Islet precursor cell (in vitro differentiated cells): ENCODE data around the gene HOXD10.
A peak's percentile ranks its signal among the peaks of the same experiment; 100 is the strongest.

Experiments
- DNase-seq: peaks from one replicate; pipeline ENCODE4 v3.0.0-alpha.2; 2018

Gene HOXD10

GRCh38 chr2:176115883-176116813, at the start of gene HOXD10:
TSS of gene HOXD10 (plus strand) at chr2:176116778. CDS start at chr2:176116834, 56 bp downstream.
- peak; percentile 88 for DNase-seq

- DNase-seq = peak; percentile 59
These were observed 48.8 kb upstream of the HOXD10 start for GRCh38 chr2:176067589-176068418.

- peak; percentile 52 for DNase-seq
These were observed 48.2 kb upstream of the HOXD10 start for GRCh38 chr2:176068419-176068832.

- DNase-seq = no peak
These were observed 45.0 kb upstream of the HOXD10 start for GRCh38 chr2:176071330-176072291.

DNA sequence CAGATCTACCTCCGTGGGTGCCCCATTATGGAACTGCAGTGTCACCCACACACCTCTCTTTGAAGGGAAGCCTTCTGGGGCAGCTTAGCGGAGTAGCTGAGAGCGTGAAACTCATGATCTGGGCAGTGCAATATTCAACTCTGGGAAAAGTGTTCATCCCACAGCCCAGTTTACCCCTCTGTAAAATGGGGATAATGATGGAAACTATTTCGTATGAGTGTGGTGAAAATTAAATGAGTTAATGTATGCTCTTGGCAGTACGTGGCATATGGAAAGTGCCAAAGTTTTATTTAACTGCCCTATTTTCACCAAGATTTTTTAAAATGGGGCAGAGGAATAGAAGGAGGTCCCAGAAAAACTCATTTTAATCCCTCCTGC, 44.3 kb upstream of the HOXD10 start:
- no peak for DNase-seq

- DNase-seq = peak; percentile 57
These were observed 43.4 kb upstream of the HOXD10 start for GRCh38 chr2:176072951-176073904.

DNA sequence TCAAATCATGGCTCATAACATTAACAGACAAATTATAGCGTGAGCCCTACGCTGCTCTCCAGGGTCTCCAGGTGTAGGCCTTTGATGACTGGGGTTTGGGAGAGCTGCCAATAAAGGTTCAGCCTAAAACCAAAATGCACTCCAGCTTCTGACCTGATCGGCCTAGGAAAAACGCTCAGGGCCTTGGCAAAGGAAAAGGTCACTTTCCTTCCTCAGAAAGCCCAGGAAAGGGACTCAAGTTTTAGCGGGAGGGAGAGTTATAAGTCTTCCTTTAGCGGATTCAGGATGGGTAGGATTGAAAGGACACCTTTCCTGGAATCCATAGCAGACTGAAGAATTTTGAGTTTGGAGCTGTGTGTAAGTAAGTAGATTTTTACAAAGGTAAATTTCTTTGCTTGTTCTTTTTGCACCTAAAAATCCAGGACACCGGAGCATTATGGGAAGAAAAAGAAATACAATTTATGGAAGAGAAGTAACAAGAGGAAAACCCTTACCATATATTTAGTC, 41.6 kb upstream of the HOXD10 start:
- DNase-seq = no peak

DNA sequence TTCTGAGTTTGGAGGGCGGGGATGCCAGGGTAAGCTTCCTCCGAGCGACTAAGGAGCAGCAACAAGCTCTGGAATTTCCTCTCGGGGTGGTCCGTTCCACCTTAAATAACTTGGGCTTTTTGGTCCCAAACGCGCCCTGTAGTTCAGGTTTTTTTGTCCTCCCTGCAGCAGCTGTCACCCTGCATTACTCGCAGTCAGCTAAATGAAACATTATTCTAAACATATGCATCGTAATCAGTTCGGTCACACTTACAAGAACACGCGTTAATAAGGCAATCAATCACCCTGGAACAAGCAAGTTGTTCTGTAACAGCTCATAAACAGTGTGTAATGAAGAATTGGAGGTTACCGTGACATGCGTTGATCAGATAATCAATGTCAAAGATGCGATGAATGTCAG, 41.1 kb upstream of the HOXD10 start:
- DNase-seq = peak; percentile 59

DNA sequence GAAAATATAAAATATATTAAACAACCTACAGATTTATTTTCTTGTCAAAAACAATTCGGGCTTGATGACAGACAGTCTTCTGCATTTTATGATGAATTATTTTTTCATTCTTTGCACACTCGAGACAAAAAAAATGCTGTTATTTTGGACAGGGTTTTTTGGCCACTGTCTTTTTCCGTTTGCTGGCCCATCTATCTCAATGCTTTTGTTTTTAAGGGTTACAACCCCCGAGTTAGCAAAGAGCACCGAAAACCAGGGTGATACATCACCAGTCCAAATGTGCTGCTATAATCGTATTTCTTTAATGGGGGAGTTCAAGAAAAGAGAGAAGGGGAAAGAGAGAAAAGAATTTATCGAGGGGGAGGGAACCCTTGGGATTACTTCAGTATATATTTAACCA, 40.5 kb upstream of the HOXD10 start:
- DNase-seq = no peak

GRCh38 chr2:176076796-176077195, 39.8 kb upstream of the HOXD10 start:
- DNase-seq = no peak

DNA sequence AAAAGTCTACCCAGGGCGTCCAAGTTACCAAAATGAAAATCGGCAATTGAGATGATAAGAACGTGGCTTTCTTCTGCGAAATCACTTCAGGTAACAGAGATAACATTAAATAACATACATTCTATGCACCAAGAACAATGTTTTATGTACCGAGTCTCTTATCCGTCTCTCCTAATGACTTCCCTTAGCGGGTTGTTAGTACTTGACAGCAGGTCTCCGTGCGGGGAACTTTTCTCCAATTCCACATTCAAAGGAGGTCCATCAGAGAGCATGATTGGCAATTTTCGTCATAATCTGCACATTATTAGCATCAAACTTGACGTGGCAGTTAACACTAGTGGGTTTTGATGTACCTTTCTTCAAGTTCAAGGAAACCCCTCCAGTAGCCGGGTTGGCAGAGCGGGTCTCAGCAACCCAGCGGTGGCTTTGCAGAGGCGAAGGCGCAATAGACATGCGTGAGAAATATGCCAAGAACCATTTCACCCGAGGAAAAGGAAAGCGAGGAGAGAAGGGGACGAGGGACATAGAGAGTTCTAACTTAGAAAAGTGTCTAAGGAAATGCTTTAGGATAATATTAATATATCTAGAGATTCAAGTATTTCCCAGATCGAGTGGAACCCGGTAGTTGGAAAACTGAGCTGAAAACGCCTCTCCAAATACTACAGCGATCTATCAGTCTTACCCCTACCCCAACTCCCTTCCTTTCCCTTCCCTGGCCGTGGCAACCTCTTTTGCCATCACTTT, 37.9 kb upstream of the HOXD10 start:
- DNase-seq = no peak

- peak; percentile 67 for DNase-seq
These were observed 37.2 kb upstream of the HOXD10 start for GRCh38 chr2:176079285-176079830.

DNA sequence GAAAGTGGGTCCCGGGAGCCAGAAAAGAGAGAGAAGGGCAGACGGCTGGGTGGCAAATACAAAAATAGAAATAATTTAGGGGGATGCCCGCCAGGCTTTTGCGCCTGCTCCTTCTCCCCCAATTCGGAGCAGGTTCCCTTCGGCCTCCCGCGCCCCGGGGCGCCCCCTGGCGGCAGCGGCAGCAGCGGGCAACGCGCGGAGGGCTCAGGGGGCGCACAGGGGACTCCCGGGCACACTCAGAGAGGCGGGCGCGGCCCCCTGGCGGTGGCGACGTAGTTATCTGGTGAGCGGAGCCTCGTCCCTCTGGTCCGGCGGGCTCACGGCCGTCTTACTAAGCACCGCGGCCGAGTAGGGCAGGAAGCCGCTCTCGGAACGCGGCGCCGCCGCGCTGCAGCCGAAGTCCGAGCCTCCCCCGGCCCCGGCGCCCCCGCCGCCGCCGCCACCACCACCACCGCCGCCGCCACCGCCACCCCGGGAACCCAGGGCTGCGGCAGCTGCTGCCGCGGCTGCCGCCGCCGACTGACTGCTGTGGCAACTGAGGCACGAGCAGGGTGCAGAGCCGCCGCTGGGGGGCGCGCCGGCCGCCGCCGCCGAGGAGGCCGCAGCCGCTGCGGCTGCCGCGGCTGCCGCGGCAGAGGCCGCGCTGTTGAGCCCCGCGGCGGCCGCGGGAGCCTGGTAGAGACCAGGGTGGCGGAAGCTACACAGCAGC, 36.6 kb upstream of the HOXD10 start:
- peak; percentile 95 for DNase-seq

DNA sequence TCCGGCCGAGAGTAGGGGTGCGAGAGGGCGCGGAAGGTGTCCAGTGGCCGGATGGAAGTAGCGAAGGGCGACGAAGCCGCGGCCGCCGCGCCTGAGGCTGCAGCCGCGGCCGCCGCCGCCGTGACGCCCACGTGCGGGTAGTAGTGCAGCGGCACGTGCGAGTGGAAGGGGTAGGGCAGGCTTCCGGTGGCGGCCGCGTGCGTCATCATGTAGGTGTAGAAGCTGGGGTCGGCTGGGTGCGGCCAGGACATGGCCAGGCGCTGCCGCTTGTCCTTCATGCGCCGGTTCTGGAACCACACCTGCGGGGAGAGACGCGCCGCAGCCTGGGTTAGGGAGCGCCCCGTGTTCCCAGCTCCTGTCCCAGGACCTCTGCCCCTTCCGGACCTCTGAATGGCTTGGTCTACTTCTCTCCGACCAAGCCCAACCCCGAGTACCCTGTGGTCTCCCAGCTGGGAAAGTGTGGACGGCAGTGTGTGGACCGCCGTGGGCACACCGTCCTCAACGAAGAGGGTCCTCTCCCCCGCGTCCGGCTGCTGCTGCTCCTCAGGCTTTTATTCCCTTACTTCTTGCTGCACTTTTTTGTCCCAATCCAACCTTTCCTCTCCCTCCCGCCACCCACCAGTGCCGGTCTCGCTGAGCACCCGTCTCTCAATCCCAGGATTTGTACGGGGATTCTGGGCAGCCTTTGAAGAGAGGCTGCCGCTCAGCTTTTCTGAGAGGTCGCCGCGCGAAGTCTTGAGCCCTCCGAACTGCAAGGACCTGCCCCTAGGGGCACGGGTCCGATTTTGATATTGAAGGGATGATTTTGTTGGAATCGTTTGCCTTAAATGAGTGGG, 35.8 kb upstream of the HOXD10 start:
- DNase-seq = peak; percentile 69

- no peak for DNase-seq
These were observed 35.2 kb upstream of the HOXD10 start for GRCh38 chr2:176081376-176081836.

DNA sequence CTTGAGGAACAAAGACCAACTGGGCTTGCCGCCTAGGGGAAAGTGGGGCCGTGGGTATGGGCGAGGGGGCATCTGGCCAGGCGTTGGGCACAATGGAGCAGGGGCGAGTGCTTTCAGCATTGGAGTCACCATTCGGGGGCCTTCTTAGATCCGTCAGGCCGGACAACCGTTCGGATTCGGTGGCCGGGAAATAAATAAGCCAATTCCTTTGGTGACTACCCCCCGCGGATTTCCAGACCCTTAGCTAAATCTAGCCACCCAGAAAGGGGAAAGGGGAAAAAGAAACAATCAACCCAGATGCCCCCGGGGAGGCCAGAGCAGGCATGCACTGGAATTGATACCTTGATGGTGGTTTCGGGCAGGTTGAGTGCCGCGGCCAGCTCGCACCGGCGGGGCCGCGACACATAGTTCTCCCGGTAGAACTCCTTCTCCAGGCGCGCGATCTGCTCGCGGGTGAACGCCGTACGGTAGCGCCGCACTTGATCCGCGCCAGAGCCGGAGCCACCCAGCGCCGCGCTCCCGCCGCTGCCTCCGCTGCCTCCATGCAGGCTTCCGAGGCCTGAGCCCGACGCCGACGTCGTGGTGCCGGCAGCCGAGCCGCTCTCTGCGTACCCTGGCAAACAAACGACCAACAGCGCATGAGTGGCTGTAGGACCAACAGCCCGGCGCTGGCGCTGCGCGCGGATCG, 34.6 kb upstream of the HOXD10 start:
- DNase-seq = peak; percentile 77

GRCh38 chr2:176082525-176082823, 34.1 kb upstream of the HOXD10 start:
- DNase-seq = no peak
